Vagina (tissue), 2 donors: ENCODE measurements around the gene SYT12. TPM values are rescaled to one million over a fixed set of nuclear protein-coding genes. Genes with fewer than 3 reads are reported as not detected.
A peak's percentile ranks its signal among the peaks of the same experiment; 100 is the strongest.

Source experiments
- DNase-seq, 2 donors: peaks; one replicate each; pipeline ENCODE4 v3.0.0-alpha.2; 2017; ENCODE audit errors: extremely low spot score in 2 of 2
- H3K27ac ChIP-seq: fragments of 200-600 bp; sonication (generic); one replicate; pipeline ENCODE4 v1.5.1; 2019
- H3K27me3 ChIP-seq: fragments of 200-600 bp; sonication (generic); one replicate; pipeline ENCODE4 v1.5.1; 2019
- H3K36me3 ChIP-seq, 2 donors: fragments of 200-600 bp; sonication (generic); one replicate each; pipeline ENCODE4 v1.5.1; 2017 to 2019
- H3K4me1 ChIP-seq: fragments of 200-600 bp; sonication (generic); one replicate; pipeline ENCODE4 v1.5.1; 2019
- H3K4me3 ChIP-seq, 2 donors: fragments of 200-600 bp; sonication (generic); 1 replicate in 1 of 2; 2 replicates in 1 of 2; pipeline ENCODE4 v1.5.1; 2016 to 2019
- H3K9me3 ChIP-seq: fragments of 200-600 bp; sonication (generic); one replicate; pipeline ENCODE4 v1.5.1; 2019
- POLR2A ChIP-seq, 2 donors: fragments of 450-650 bp; IDR thresholded peaks; one replicate each; pipeline ENCODE4 v1.6.1; 2017; ENCODE audit warnings: antibody characterized with exemption in 2 of 2, mild to moderate bottlenecking in 2 of 2, moderate library complexity in 2 of 2
- POLR2AphosphoS5 ChIP-seq, 2 donors: sonication (generic); formaldehyde crosslinking; IDR thresholded peaks; one replicate each; pipeline ENCODE4 v1.9.0; 2017; ENCODE audit warnings: antibody characterized with exemption in 2 of 2, mild to moderate bottlenecking in 2 of 2, low read depth in 1 of 2; ENCODE audit not compliant: insufficient read depth in 1 of 2
- intact Hi-C: fragments of 100-400 bp; cut with DNase I; formaldehyde crosslinking; loops from one replicate; pipeline ENCODE4 v1.15.1; 2023
- total RNA-seq: library from RNA; depleted of rRNA; stranded (reverse); fragments of >200 nt; gene quantifications from one replicate; pipeline ENCODE4 v1.2.3, GENCODE V29; 2016
- TF ChIP-seq, protein P1 (sequence below), 3 experiments: fragments of 450-650 bp in 2 of 3; fragments of 200-600 bp in 1 of 3; sonication (generic) in 1 of 3; IDR thresholded peaks; one replicate each; pipeline ENCODE4 v1.5.1; 2017 to 2019; ENCODE audit warnings: antibody characterized with exemption in 3 of 3, mild to moderate bottlenecking in 2 of 3, moderate library complexity in 2 of 3

The SYT12 gene
- total RNA-seq, 1 donor from 2014 or later = 0.49 TPM

DNA sequence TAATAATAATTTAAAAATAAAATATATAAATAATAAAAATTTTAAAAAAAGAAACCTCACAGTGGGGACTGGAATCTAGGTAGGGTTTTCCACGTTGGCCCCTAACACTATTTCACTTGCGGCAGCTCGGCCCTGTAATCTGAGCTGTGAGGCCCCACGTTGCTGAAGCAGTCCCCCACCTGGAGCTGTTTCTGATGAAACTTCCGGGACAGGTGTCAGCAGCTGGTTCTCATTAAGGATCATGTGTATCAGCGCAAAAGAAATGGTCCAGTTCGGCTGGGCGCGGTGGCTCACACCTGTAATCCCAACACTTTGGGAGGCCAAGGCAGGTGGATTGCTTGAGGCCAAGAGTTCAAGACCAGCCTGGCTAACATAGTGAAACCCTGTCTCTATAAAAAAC lies 51.0 kb downstream of the SYT12 start:
- H3K4me1 ChIP-seq = peaks cover 15% of the 10 kb centered on the region
- H3K9me3 ChIP-seq = no peaks in the 10 kb centered on the region

DNA sequence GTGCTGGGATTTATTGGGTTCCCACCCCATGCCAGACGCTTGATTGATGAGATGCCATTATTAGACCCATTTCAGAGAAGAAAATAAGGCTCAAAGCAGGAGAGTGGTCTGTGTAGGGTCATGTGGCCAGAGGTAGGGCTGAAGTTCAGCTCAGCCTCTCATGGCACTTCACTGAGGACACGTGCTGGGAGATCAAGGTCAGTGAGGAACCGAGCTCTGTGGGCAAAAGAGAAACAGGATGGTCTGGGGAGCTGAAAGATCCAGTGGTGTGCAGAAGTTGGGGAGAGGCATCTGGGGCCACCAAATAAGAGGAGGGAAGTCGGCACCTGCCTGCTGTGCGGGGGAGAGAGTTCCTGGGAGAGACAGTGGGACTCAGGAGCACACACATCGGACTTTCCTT lies 53.3 kb downstream of the SYT12 start:
- Histone ChIP-seq H3K4me1 (peaks cover 15% of the 10 kb centered on the region), H3K27ac (no peak overlapping the region), H3K4me3 (no peak overlapping the region), H3K27me3 (no peaks in the 10 kb centered on the region), H3K36me3 (no peaks in the 10 kb centered on the region), H3K9me3 (no peaks in the 10 kb centered on the region)
- no peak for DNase-seq
- TF ChIP-seq POLR2A (IDR thresholded peaks at IDR 0.05) = no peak
- no peak for TF ChIP-seq POLR2AphosphoS5 (IDR thresholded peaks at IDR 0.05; ENCODE audit: insufficient read depth in 1 of 2, low read depth in 1 of 2)
- TF ChIP-seq, protein P1, sequence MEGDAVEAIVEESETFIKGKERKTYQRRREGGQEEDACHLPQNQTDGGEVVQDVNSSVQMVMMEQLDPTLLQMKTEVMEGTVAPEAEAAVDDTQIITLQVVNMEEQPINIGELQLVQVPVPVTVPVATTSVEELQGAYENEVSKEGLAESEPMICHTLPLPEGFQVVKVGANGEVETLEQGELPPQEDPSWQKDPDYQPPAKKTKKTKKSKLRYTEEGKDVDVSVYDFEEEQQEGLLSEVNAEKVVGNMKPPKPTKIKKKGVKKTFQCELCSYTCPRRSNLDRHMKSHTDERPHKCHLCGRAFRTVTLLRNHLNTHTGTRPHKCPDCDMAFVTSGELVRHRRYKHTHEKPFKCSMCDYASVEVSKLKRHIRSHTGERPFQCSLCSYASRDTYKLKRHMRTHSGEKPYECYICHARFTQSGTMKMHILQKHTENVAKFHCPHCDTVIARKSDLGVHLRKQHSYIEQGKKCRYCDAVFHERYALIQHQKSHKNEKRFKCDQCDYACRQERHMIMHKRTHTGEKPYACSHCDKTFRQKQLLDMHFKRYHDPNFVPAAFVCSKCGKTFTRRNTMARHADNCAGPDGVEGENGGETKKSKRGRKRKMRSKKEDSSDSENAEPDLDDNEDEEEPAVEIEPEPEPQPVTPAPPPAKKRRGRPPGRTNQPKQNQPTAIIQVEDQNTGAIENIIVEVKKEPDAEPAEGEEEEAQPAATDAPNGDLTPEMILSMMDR (IDR thresholded peaks at IDR 0.05) = no peak
- intact Hi-C loops = no loop called here

More for the DNA sequence above, 51.0 kb downstream of the SYT12 start:
- no peak for DNase-seq
- H3K27ac ChIP-seq = no peak overlapping the region
- H3K36me3 ChIP-seq = no peaks in the 10 kb centered on the region
- intact Hi-C loops = no loop called here
- H3K27me3 ChIP-seq = no peaks in the 10 kb centered on the region
- H3K4me3 ChIP-seq = no peak overlapping the region
- no peak for TF ChIP-seq POLR2A (IDR thresholded peaks at IDR 0.05)
- no peak for TF ChIP-seq POLR2AphosphoS5 (IDR thresholded peaks at IDR 0.05; ENCODE audit: insufficient read depth in 1 of 2, low read depth in 1 of 2)
- TF ChIP-seq, protein P1 (IDR thresholded peaks at IDR 0.05) = no peak

DNA sequence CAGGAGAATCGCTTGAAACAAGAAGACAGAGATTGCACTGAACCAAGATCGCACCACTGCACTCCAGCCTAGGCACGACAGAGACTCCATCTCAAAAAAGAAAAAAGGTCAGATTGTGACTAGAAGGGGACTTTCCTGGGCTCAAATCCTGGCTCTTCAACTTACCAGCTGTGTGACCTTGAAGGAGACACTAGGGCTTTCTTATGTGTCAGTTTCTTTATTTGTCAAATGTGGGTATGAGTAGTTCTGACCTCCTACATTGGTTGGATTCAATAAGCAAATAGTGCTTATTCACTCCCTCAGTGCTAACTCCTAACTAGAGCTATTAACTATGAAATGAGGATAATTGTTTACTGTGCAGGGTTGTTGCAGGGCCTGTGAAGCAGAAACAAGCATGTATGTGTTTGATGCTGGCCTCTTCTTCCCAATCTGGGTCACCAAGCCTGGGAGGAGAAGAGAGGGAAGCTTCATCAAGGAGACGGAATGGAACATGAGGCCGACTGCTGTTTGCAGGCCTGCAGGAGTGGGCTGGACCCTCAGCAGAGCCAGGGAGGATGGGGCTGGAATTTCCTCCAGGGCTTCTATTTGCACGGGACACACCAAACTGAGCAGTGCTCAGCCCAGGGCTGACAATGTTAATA lies 56.3 kb downstream of the SYT12 start:
- intact Hi-C loops = no loop called here
- no peak overlapping the region for H3K27ac ChIP-seq
- DNase-seq = no peak

DNA sequence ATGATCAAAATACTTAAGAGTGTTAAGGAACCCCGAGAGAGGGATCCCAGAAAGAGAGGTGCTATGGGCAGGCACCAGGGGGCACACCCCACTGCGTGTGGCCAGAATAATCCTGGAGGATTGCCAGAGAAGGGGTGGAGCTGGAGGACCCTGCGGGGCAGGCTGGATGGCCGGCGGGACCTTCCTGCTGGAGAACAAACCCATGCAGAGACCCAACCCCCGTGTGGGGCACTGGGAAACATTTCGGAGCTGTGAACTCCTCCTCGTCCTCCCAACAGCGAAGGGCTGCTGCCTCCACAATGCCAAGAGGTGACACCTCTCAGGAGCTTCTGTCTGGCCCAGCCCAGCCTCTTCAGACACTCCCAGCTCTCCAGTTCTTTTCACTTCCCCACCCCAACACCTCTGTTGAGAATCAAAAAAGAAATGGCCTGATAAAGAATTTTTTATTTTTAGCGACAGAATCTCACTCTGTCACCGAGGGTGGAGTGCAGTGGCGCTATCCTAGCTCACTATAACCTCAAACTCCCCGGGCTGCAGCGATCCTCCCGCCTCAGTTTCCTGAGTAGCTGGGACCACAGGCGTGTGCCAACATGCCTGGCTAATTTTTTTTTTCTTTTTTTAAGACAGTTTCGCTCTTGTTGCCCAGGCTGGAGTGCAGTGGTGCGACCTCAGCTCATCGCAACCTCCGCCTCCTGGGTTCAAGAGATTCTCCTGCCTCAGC lies 59.3 kb downstream of the SYT12 start:
- H3K4me1 ChIP-seq = peaks cover 22% of the 10 kb centered on the region
- no peak overlapping the region for H3K27ac ChIP-seq
- no peak for DNase-seq
- no peaks in the 10 kb centered on the region for H3K36me3 ChIP-seq
- H3K9me3 ChIP-seq = no peaks in the 10 kb centered on the region
- intact Hi-C loops = loop anchor here (10.0 kb wide), 1 partner anchor 83 kb away; no protein-coding TSS in a partner anchor
- no peak overlapping the region for H3K4me3 ChIP-seq
- no peaks in the 10 kb centered on the region for H3K27me3 ChIP-seq
- TF ChIP-seq, protein P1 (IDR thresholded peaks at IDR 0.05) = no peak
- peak in 1 of 2 donors; percentile 7 for TF ChIP-seq POLR2AphosphoS5 (IDR thresholded peaks at IDR 0.05; ENCODE audit: insufficient read depth in 1 of 2, low read depth in 1 of 2)

More for the DNA sequence above, 56.3 kb downstream of the SYT12 start:
- TF ChIP-seq POLR2A (IDR thresholded peaks at IDR 0.05) (no peak), POLR2AphosphoS5 (IDR thresholded peaks at IDR 0.05; ENCODE audit: insufficient read depth in 1 of 2, low read depth in 1 of 2) (no peak)
- TF ChIP-seq, protein P1 (IDR thresholded peaks at IDR 0.05) = no peak
- Histone ChIP-seq H3K9me3 (no peaks in the 10 kb centered on the region), H3K4me1 (peaks cover 22% of the 10 kb centered on the region), H3K36me3 (no peaks in the 10 kb centered on the region), H3K4me3 (no peak overlapping the region), H3K27me3 (no peaks in the 10 kb centered on the region)
